Coronary artery (tissue), 2 donors: ENCODE results near the gene SPR.

Experiments
- DNase-seq: peaks from one replicate; pipeline ENCODE4 v3.0.0-alpha.2; 2017; ENCODE audit warnings: low spot score
- H3K27ac ChIP-seq, 2 donors: fragments of 200-600 bp; sonication (generic); one replicate each; pipeline ENCODE4 v1.5.1; 2016 to 2019
- H3K4me3 ChIP-seq: fragments of 200-600 bp; sonication (generic); 2 replicates; pipeline ENCODE4 v1.5.1; 2016; ENCODE audit warnings: mild to moderate bottlenecking, moderate library complexity
- TF ChIP-seq, protein P1 (sequence below): fragments of 200-600 bp; sonication (generic); IDR thresholded peaks from one replicate; pipeline ENCODE4 v1.5.1; 2019; ENCODE audit warnings: antibody characterized with exemption

SPR gene

DNA sequence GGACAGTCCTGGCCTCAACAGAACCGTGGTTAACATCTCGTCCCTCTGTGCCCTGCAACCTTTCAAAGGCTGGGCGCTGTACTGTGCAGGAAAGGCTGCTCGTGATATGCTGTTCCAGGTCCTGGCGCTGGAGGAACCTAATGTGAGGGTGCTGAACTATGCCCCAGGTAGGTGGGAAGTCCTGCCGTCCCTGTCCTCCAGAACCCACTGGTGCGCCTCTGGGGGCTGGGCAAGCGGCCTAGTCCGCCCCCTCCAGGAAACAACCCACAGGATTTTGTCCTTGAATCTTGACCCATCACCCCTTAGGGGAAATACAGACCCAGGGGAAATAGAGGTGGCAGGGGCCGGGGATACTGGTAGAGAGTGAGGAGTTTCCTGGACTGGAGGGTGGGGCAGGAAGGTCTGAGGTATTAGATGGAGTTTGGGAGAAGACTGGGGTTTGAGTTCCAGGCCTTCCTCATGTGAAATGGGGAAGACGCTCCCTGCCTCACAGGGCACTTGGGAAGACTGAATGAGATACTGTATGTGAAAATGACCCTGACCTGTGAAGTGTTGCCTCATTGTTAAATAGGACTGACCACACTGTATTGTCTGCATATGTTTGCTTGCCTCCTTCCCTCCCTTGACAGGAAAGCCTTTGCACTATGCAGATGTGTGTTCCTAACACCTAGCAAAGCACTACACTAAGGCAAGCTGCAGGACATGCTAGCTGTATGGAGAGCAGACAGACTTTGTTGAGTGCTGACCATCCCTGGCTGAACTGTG, 1.4 kb downstream of the SPR start:
- H3K27ac ChIP-seq = no peak overlapping the region
- H3K4me3 ChIP-seq = peak overlapping the region; percentile 79
- no peak for DNase-seq
- TF ChIP-seq, protein P1, sequence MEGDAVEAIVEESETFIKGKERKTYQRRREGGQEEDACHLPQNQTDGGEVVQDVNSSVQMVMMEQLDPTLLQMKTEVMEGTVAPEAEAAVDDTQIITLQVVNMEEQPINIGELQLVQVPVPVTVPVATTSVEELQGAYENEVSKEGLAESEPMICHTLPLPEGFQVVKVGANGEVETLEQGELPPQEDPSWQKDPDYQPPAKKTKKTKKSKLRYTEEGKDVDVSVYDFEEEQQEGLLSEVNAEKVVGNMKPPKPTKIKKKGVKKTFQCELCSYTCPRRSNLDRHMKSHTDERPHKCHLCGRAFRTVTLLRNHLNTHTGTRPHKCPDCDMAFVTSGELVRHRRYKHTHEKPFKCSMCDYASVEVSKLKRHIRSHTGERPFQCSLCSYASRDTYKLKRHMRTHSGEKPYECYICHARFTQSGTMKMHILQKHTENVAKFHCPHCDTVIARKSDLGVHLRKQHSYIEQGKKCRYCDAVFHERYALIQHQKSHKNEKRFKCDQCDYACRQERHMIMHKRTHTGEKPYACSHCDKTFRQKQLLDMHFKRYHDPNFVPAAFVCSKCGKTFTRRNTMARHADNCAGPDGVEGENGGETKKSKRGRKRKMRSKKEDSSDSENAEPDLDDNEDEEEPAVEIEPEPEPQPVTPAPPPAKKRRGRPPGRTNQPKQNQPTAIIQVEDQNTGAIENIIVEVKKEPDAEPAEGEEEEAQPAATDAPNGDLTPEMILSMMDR = no peak

DNA sequence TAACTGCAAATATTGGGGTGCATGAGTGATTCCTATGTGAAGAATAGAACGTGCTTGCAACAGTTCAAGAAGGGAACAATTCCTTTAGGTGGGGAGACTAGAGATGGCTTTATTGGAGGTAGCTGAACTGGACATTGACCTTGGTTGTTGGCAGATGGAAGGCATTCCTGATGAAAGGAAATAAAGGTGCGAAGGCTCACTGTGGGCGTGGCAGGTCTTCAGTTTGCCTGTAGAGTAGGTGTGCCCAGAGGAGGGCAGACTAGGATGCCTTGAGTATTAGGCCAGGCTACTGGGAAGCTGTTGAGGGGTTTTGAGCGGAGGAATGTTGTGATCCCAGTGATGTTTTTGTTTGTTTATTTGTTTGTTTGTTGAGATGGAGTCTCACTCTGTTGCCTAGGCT, 2.8 kb downstream of the SPR start:
- no peak overlapping the region for H3K27ac ChIP-seq
- TF ChIP-seq, protein P1 = no peak
- H3K4me3 ChIP-seq = no peak overlapping the region
- DNase-seq = no peak

DNA sequence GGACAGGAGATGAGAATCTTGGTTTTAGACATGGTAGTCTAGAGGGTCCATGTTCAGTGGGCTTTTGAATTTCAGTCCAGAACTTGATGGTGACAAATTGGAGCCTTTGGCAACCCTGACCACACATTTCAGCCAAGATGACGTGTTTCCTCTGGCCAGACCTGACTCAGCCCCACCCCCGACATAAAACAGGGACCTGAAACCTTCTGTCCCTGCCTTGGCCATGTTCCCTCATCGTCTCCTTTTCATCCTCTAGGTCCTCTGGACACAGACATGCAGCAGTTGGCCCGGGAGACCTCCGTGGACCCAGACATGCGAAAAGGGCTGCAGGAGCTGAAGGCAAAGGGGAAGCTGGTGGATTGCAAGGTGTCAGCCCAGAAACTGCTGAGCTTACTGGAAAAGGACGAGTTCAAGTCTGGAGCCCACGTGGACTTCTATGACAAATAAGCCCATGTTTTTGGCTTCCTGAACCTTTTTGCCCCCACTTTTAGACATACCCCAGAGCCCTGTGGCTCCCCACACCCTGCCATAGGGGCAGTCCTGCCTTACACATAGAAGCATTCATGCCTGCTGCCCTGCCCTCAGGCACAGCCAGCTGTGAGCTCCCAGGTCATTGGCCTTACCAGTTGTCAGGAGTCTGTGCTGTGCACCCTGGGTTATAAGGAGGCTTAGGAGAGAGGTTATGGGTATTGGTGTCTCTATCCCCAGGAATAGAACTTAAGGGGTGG, 4.0 kb downstream of the SPR start:
- H3K4me3 ChIP-seq = no peak overlapping the region
- no peak for DNase-seq
- H3K27ac ChIP-seq = no peak overlapping the region
- TF ChIP-seq, protein P1 = no peak

DNA sequence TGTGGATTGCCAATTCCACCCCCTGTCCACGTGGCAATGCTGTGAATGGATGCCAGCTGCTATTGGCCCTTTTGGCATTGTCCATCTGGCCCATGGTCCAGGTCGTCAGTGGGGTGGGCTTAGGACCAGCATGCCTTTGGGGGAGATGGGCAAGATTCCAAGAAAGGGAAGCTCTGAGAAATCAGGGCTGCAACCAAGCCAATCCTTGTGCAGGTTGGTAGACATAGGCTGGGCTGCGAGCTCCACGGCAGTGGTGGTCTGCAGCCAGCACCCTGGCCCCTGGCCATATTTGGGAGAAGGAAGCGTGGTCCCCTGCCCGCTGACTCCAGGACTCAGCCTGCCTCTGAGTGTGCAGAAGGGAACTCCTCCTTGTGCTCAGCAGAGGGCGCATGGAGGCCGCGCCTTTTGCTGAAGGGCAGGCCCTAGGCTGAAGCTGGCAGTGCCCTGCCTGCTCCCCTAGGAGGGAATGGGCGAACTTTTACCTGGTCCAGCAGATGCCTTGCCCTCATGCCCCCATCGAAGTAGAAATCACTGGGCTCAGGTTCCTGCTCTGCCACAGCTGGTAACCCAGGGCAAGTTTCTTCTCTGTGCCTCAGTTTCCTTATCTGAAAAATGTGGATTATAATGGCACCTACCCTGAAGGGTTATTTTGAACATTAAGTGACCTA, 5.4 kb downstream of the SPR start:
- no peak overlapping the region for H3K4me3 ChIP-seq
- no peak overlapping the region for H3K27ac ChIP-seq
- TF ChIP-seq, protein P1 = peak; percentile 60
- no peak for DNase-seq

DNA sequence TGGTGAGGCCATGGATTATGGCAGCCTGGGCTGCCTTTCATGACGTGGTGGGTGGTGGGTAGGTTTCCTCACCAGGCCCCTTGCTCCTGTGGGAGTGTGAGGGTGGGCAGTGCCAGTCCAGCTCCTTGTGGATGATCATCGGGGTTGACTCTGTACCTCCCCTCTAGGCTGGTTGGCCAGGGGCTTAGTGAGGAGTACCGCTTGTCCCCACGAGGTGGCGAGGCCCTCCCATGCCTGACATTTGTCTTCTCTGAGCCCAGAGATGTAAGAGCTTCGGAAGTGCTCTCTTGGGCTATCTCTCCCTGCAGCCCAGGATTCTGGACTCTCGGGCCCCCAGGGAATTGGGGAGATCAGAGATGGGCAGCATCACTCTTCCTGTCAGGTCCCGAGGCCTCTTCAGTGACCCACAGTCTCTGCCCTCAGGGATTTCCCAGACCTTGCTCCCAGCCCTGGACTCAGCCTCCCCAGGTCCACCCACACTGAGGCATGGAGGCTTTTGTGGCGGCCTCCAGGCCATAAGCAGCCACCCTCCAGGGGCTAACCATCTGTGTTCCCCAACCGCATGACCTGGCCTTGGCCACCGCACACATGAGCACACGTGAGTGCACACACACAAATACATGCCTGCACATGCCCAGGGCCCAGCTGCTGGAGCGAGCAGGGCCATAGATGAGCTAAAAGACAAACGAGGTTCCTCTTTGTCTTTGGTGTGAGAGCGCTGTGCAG, 6.5 kb downstream of the SPR start:
- TF ChIP-seq, protein P1 = peak; percentile 55
- DNase-seq = no peak
- Histone ChIP-seq H3K4me3 (no peak overlapping the region), H3K27ac (no peak overlapping the region)

DNA sequence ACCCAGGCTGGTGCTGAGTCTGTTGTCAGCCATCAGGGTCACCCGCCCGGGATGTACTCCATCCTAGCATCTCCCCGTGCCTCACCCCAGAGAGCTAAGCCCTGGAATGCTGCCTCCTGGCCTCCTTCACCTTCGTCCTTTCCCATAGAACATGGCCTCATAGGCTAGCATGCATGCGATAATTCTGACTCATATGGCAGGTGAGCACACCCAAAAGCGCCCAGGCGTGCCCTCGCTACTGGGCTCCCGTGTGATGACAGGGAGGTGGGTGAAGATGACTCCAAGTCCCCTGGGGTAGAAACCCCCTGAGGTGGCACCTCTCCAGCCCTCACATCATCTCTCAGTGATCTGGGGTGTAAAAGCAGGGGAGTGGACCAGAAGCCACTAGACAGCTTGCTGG, 7.3 kb downstream of the SPR start:
- H3K27ac ChIP-seq = no peak overlapping the region
- H3K4me3 ChIP-seq = no peak overlapping the region
- TF ChIP-seq, protein P1 = no peak
- DNase-seq = no peak
